MM.1S (cell line): Measurements from ENCODE around the gene HAUS5.

Source experiments
- EZH2 ChIP-seq: fragments of 300-600 bp; sonication (generic); optimal IDR thresholded peaks from 2 replicates; pipeline ENCODE3; 2017; ENCODE audit warnings: low read depth, mild to moderate bottlenecking, antibody characterized with exemption, low read length, mixed read lengths
- EZH2phosphoT487 ChIP-seq: fragments of 300-600 bp; sonication (generic); IDR thresholded peaks from 2 replicates; pipeline ENCODE4 v1.6.1; 2018; ENCODE audit warnings: antibody characterized with exemption, low read length
- TF ChIP-seq, protein P1 (sequence below): fragments of 300-600 bp; sonication (generic); IDR thresholded peaks from 2 replicates; pipeline ENCODE4 v1.5.1; 2016; ENCODE audit warnings: antibody characterized with exemption, low read length, mixed read lengths

DNA sequence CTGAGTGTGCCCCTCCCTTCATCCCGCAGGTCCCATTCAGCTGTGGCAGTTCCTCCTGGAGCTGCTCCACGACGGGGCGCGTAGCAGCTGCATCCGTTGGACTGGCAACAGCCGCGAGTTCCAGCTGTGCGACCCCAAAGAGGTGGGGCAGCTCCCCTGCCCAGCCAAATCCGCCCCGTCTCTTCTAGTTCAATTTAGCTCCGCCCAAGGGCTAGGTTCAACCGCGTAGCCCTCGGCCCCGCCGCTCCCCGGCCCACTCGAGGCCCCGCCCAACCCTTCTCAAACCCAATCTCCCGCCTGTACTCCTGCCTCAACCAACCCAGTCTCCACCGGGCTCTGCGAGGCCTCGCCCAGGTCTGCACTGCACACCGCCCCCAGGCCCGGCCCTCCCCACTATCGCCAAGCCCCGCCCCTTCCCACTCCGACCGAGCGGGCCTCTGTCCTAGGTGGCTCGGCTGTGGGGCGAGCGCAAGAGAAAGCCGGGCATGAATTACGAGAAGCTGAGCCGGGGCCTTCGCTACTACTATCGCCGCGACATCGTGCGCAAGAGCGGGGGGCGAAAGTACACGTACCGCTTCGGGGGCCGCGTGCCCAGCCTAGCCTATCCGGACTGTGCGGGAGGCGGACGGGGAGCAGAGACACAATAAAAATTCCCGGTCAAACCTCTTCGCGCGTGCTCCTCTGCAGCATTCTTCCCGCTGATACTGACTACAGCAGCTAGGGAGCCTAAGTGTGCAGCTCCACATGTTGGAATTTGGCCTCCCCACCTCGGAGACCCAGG lies 31.9 kb downstream of the HAUS5 start:
- TF ChIP-seq, protein P1, sequence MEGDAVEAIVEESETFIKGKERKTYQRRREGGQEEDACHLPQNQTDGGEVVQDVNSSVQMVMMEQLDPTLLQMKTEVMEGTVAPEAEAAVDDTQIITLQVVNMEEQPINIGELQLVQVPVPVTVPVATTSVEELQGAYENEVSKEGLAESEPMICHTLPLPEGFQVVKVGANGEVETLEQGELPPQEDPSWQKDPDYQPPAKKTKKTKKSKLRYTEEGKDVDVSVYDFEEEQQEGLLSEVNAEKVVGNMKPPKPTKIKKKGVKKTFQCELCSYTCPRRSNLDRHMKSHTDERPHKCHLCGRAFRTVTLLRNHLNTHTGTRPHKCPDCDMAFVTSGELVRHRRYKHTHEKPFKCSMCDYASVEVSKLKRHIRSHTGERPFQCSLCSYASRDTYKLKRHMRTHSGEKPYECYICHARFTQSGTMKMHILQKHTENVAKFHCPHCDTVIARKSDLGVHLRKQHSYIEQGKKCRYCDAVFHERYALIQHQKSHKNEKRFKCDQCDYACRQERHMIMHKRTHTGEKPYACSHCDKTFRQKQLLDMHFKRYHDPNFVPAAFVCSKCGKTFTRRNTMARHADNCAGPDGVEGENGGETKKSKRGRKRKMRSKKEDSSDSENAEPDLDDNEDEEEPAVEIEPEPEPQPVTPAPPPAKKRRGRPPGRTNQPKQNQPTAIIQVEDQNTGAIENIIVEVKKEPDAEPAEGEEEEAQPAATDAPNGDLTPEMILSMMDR, result no peak
- TF ChIP-seq EZH2 (no peak), EZH2phosphoT487 (no peak)
